HG02763 (cell line): ENCODE measurements around the gene TRIM63.

Source experiments
- ATAC-seq: cut with Tn5 transposase; IDR thresholded peaks from one replicate; pipeline ENCODE4 v1.9.1; 2021; ENCODE audit warnings: mild to moderate bottlenecking, moderate library complexity; ENCODE audit not compliant: unreplicated experiment

TRIM63 gene

DNA sequence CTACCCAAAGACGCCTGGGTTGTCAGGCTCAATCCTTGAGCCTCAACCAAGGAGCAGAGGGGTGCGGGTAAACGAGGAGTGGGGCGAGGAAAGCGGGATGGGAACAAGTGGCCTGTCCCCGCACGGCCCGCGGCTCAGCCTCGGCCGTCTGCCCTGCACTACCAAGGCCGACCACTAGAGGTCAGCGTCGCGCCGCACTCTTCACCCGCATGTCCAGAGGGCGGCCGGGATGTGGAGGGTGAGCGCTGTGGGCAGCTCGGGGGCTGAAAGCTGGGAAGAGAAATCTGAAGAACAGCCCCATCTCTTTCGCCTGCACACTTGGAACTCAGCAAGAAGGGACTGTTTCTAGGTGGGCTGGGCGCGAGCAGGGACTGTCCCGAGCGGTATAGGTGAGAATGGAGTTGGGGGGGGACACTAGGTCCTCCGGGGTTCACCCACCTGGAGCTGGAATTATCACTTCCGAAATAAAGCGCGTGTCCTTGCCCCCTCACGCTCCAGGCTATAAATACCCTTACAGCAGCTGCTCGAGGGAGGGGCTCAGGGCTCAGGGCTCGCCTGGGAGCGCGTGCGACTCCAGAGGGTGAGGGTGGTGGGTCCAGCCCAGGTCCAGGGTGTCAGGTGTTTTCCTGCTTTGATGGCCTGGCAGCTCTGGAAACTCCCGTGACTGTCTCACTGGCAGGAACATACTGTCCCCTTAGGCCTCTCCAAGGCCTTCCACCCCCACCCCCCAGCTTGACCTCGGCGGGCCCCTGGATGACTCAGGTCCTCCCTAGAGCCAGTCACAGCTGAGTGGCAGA lies 31.3 kb downstream of the TRIM63 start:
- peak; percentile 57 for ATAC-seq

DNA sequence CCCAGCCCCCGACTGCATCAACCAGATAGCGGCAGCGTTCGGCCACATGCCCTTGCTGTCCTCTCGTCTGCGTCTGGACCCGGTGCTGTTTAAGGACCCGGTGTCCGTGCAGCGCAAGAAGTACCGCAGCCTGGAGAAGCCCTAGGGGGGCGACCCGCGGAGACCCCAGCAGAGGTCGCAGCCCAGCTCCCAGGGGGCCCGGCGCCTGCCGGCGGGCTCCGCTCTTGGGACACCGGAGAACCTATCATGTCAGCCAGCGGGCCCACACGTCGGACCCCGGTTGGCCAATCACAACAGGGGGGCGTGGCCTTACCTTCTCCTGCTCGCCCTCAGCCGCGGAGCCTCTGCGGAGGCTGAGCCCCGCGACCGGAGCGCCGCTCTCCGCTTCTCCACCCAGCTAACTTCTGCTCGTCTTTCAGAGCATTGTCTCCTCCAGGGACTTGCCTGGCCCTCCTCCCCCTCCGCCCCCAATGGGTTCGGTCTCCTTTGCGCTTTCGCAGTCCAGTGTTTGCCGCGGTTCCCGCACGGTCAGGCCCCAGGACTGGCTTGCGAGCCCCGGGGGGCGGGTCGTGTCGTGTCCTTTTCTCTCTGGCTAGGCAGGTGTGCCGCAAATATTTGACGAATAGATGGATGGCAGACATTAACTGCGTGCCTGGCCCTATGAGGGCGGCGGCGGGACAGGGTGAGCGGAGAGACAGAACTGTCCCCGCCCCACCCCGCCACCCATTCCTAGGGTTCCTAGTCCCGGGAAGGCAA lies 32.0 kb downstream of the TRIM63 start:
- ATAC-seq: peak; percentile 74

DNA sequence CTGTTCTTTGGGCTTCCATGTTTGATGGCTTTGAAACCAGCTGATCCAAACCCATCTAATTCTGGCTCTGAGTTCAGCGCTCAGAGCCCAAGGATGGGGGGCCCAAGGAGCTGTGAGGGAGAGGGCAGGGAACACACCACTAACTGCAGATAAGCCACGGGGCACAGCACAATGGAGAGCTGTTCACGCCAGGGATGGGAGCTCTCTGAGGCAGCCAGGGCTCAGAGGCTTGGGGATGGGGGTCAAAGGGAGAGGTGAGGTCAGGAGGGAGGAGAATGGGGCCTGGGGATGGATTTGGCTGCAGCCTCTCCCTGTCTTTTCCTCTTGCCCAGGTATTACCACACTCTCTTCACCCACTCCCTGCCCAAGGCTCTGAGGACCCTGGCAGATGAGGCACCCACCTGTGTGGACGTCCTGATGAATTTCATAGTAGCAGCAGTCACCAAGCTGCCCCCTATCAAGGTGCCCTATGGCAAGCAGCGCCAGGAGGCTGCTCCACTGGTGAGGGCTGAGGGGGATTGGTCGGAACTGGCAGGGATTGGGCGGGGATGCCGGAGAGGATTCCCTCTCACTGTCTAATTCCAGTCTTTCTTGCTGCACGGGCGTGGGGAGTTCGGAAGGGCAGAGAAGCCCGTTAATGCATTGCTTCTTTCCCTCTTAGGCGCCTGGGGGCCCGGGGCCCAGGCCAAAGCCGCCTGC lies 32.8 kb downstream of the TRIM63 start:
- no peak for ATAC-seq

DNA sequence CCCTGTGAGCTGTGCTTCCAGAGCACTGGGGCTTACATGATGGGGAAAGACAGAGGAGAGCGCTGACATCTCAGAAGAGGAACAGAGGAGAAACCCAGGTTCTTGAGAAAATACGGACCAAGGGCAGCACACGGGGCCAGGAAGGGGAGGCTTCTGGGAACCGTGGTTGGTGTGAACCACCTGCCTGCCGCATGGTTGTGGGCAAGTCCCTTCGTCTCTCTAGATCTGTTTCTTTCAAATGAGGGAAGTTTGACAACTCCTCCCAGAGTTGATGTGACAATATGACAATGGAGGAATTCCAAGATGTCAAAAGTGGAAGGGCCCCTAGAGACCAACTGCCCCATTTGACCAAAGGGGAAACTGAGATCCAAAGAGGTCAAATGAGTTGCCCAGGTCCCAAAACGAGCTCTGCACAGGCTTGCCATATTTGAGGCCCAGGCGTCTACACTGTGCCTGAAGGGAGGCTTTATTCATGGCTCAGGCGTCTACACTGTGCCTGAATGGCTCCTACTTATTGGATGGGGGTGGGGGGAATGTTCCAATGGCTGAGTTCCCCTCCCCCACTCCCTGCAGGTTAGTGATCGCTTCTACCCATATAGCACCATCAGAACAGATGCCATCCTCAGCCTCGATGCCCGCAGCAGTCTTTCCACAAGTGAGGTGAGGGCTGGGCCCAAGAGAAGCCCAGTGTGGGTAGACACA lies 34.6 kb downstream of the TRIM63 start:
- no peak for ATAC-seq

DNA sequence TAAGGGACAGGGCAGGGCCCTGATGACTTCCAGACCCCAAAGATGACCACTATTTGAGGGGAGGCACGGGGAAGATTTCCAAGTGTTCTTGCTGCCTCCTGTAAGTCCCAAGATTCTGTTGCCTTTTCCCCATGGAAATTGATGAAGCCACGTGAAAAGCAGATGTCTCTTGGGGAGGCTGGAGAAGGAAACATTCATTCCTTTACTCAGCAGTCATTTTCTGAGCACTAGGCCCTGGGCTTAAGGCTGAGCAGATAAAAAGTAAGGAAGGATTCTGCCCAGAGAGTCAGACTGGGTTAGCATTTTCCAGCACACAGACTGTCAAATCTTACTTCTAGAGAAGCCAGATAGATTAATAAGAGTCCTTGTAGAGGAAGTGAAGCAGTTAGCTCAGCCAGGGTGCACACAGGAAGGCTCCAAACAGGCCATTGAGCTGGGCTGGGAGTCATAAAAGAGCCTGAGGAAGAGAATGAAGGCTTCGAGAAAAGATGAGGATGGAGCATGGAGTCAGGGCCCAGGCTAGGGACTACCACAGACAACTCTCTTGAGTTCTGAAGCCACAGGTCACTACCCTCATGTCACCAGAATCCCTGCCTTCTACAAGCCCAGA lies 35.7 kb downstream of the TRIM63 start:
- no peak for ATAC-seq

DNA sequence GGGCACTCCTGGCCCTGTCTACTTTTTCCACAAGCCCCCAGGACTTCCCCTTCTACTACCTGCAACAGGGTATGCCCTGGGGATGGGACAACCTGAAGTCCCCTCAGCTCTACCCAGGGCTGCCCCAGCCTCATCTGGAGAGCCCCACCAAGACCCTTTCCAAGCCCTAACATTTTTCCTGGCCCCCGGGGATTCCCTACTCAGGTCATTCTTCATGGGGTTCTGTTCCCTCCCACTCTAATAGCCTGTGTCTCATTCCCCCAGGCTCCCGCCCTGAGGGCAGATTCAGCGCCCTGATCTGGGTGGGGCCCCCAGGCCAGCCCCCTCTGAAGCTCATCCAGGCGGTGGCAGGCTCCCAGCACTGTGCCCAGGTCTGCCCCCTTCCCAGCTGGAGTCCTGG lies 36.2 kb downstream of the TRIM63 start:
- ATAC-seq: no peak

DNA sequence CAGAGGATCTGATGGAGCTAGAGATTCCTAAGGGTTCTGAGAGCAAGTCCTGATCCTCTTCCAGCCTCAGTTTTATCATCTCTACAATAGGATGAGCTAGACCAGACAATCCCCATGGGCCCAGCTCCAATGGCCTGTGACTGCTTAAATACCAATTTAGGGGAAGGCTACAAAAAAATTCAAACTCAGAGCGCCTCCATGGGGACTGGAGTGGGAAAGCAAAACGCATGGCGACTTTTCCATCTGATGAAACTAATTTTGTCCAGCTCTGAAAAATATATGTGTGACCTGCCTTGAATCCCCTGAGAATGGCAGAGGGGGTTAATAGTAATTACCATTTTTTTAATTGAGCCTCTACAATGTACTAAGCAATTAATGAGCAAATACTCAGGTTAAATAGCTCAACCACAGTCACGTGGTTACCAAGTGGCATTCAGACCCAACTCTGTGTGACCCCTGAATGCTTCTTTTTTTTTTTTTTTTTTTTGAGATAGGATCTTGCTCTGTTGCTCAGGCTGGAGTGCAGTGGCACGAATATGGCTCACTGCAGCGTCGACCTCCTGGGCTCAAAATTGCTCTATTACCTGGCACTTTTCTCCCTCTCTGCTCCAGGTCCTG lies 37.5 kb downstream of the TRIM63 start:
- no peak for ATAC-seq

DNA sequence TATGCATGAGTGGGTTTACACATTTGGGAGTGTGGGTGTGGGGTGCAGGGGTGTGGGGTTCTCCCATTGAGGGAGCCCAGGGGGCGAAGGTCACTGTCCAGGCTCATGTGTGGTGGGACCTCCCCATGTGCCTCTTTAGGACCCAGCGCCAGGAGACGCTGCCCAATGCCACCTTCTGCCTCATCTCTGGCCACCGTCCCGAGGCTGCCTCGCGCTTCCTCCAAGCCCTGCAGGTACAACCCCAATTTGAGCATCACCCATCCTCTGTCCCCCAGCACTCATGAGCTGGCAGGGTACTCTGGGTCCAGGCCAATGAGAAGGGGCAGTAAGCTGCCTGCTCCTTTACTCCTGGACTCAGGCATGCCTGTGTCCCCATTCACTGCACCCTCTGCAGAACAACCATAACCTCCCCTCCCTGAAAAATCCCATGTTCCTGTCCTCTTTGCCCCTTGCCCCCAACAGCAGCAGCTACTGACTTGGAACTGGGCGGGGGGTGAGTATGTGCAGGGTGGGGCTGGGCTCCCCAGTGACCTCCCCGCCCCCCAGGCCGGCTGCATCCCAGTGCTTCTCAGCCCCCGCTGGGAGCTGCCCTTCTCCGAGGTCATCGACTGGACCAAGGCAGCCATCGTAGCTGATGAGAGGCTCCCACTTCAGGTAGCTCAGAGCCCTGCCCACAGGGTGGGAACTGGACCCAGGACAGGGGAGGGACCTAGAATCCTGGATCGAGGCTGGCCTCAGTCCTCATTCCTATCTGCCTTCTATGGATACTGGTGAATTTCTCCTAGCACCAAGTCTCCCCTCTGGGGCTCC lies 38.2 kb downstream of the TRIM63 start:
- no peak for ATAC-seq

DNA sequence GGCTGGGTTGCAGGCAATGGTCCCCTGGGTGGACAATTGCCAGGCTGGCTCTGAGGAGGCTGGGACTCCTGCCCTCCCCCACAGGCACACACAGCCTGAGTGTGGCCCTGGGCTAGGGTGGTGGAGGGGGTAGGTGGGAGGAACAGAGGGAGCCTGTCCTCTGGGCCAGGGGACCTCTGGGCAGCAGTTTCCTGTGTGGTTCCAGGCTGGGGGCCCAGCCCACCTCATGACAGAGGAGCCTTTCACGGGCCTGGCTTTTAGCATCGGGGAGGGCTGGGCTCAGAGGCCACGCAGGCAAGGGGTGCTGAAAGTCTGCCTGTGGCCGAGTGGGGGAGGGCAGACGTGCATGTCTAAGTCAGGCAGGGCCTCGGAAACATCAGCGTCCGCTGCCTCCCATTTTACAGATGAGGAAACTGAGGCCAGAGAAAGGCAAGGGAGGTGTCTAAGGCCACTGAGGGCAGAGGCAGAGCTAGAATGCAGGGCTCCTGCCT lies 38.9 kb downstream of the TRIM63 start:
- ATAC-seq: no peak

DNA sequence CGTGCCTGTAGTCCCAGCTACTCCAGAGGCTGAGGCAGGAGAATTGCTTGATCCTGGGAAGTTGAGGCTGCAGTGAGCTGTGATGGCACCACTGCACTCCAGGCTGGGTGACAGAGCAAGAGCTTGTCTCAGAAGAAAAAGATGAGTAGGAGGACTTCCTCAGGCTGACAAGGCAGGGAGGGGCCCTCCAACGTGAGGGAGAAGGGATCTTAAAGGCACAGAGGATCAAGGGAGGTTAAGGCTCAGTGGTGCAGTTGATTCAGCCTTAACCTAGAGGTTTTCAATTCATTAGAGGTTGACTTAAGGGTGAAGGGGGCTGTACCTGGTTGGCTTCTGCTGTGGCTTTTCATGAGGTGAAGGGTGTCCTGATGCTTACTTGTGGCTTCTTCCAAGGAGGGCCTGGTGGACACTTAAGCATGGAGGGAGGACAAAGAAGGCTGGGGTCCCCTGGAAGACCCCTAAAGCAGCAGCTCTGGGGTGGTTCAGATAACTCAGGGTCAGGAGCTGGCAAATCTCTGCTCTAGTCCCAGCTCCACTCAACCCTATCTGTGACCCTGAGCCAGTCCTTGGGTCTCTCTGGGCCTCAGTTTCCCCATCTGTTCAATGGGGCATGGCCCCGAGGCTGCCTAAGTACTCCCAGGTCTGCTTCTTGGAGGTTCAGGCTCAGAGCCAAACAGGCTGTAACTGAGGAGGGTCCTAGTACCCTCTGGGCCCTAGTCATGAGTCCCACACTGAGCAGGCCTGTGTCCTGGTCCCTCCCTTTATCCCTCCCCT lies 39.5 kb downstream of the TRIM63 start:
- ATAC-seq: no peak

DNA sequence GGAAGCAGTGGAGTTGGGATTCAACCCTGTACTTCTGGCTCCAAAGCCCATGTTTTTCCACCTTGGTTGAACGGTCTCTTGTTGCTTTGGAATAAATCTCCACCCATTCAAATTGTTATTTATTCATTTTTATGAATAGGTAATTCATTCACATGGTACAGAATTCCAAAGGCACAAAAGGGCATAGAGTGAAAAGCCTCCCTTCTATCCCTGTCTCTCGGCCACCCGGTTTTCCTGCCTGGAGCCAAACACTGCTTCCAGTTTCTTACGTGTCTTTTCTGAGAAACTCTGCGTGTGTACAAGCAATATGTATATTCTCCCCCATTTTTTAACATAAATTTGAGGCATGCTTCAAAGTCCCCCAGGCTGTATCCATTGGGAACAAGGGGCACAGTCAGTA lies 41.9 kb downstream of the TRIM63 start:
- no peak for ATAC-seq

DNA sequence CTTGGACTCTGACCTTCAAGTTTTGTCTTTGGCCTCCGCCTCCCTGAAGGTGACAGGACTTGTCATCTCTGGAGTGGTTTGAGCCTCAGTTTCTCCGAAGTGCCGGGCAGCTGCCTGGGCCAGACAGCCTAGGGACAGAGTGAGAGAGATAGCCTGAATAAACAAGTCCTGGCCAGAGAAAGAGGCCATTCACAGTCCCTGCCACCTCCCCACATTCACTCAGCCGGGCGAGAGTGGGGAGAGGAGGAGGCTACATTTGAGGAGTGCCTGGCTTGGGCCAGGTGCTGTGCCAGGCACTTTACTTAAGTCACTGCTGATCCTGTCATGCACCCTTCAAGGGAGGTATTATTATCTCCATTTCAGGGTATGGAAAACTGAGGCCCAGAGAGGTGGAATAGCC lies 42.4 kb downstream of the TRIM63 start:
- ATAC-seq: no peak

DNA sequence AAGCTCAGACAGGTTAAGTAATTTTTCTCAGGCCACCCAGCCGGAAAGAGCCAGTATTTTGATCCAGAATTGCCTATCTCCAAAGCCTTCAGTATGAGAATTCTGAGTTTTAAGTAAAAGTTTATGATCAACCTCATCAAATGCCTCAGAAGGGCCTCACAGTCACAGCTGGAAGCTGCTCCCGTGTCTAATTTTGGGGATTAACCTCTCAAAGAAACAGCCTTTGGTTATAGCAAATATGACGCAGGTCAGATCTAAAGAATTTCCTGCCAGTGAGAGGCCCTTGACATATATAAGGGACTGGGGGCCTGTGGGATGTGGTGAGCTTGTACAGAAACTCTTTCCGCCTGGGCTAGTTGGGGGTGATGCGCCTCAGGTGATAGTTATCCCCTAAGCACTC lies 43.6 kb downstream of the TRIM63 start:
- ATAC-seq: no peak

DNA sequence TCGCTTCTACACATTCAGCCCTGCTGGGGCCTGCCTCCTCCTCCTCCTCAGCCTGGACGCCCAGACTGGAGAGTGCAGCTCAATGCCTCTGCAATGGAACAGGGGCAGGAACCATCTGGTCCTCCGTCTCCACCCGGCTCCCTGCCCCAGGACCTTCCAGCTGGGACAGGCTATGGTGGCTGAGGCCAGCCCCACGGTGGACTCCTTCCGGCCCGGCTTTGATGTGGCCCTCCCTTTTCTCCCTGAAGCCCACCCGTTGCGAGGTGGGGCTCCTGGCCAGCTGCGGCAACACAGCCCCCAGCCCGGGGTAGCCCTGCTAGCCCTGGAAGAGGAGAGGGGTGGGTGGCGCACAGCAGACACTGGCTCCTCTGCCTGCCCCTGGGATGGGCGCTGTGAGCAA lies 44.4 kb downstream of the TRIM63 start:
- no peak for ATAC-seq

DNA sequence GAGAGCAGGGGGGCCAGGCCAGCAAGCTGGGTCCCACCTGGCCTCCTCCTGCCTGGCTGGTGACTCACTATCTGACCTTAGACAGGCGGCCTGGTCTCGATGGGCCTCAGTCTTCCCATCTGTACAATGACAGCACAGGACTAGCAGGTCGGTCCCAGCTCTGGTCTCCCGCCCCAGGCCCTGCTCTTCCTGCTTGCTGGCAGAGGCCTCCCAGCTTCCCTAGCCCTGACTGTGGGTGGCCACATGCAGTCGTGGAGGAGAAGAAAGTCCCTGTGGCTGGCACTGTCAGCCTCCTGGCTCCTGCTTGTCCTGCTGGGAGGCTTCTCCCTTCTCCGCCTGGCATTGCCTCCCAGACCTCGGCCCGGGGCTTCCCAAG lies 45.0 kb downstream of the TRIM63 start:
- no peak for ATAC-seq

DNA sequence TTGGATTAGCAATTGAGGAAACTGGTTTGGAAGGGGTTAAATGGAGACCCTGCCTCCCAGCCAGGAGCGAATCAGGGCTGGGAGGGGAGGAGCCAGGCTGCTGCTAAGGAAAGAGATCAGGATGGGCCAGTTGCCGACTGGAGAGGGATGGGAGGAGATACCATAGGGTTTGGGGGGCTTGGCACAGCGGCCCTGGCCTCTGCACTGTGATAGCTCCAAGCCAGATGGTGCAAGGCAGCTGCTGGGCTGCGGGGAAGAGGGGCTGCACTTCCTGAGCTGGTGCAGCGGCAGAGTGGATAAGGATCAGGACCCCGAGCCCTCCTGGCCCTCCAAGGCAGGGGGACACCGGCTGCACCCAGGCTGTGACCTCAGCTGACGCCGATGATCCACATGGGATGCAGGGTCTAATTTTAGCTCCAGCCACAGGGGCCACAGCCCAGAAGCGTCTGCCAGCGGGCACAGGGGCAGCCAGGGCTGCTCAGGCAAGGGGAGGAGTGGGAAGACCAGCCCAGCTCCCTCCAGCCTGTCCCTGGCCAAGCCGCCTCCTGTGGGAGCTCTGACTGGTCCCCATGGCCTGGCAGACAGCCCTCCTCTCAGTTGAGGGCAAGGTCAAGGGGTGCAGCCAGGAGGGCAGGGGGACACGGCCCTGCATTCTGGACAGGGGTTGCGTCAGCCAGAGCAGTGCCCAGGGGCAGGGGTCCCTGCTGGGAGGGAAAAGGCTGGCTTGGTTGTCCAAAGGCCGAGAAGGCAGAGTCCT lies 45.6 kb downstream of the TRIM63 start, which contains the start of gene EXTL1:
Gene EXTL1 (plus strand): TSS at position 129 of the 757 bp plus-strand sequence. CDS start 872 bp downstream, outside the sequence.
- no peak for ATAC-seq

DNA sequence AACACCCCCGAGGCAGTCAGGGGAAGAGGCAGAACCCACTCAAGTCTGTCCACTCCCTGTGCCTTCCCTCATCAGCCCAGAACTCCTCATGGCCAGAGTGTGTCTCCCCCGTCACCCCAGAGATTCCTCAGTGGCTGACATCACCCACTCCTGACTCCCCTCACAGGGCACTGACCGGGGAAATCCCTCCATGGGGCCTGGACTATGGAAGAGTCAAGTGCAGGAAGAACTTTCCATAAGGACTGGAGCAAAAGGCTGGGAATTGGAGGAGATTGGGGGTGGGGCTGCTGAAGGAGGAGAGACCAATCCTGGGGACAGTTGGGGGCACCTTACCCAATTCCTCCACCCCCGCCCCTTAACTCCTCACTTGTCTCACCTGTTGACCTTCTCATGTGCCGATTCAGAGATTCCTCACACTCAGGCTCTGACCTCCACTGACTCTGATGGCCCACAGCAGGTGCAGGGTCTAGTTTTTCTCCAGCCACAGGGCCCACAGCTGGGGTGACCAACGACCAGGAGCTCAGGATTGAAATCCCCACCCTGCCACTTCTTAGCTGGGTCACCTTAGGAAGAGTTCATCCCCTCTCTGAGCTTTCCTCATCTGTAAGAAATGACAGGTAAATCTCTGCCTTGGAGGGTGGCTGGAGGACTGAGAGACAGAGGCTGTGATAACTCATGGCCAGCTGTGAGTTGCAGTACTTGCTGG lies 46.3 kb downstream of the TRIM63 start:
- ATAC-seq: no peak
